ENCODE data around the gene ELN. TPM values are rescaled to one million over a fixed set of nuclear protein-coding genes. Genes with fewer than 3 reads are reported as not detected.

Gene ELN
- polyA plus RNA-seq, 1 donor = 54.4 TPM

DNA sequence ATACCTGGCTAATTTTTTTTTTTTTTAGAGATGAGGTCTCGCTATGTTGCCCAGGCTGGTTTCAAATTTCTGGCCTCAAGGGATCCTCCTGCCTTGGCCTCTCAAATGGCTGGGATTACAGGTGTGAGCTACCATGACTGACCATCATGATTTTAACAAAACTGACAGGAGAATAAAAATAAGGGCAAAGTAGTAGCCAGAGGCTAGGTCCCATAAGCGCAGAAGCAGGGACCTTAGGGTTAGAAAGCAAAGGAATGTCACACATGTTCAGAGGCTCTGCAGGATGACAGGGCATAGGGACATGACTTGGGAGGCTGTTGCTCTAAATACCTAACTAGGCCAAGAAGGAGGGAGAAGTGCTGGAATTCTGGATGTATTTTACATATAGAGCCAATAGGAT, 50.5 kb downstream of the ELN start:
- Histone ChIP-seq H3K9me3 (ENCODE audit: control insufficient read depth, low read depth, low read length) (no peaks in the 10 kb centered on the region), H3K36me3 (ENCODE audit: control insufficient read depth, insufficient read depth, low read length) (no peaks in the 10 kb centered on the region), H3K27me3 (ENCODE audit: control insufficient read depth, insufficient read depth, low read length) (no peaks in the 10 kb centered on the region), H3K27ac (ENCODE audit: low read length) (no peak overlapping the region), H3K4me3 (ENCODE audit: low read length) (no peak overlapping the region), H3K4me1 (ENCODE audit: control insufficient read depth, insufficient read depth, low read length) (peaks cover 6% of the 10 kb centered on the region)
- DNase-seq = no peak
- WGBS (ENCODE audit: insufficient coverage, low lambda C conversion rate) = no CpG with 5 or more reads among the region's 2 CpGs

DNA sequence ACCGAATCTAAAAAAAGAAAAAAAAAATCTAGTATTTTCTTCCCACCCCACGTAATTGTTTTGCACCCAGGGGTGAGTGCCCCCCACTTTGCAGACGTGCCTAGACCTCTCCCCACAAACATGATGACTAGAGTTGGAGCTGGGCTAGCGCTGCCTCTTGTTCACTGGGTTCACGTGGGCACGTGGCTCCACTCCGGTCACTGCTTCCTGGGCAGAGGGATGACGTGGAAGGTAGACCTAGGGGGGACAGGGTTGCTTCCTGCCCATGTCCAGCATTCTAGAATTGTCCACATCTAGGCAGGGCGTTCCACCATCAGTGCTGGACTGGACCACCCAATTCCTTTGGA, 54.8 kb downstream of the ELN start:
- H3K36me3 ChIP-seq (ENCODE audit: control insufficient read depth, insufficient read depth, low read length) = peaks cover 2% of the 10 kb centered on the region
- H3K27ac ChIP-seq (ENCODE audit: low read length) = no peak overlapping the region
- no CpG with 5 or more reads among the region's 9 CpGs for WGBS (ENCODE audit: insufficient coverage, low lambda C conversion rate)
- no peak for DNase-seq
- peaks cover 14% of the 10 kb centered on the region for H3K4me1 ChIP-seq (ENCODE audit: control insufficient read depth, insufficient read depth, low read length)
- H3K27me3 ChIP-seq (ENCODE audit: control insufficient read depth, insufficient read depth, low read length) = no peaks in the 10 kb centered on the region
- no peak overlapping the region for H3K4me3 ChIP-seq (ENCODE audit: low read length)
- H3K9me3 ChIP-seq (ENCODE audit: control insufficient read depth, low read depth, low read length) = no peaks in the 10 kb centered on the region

DNA sequence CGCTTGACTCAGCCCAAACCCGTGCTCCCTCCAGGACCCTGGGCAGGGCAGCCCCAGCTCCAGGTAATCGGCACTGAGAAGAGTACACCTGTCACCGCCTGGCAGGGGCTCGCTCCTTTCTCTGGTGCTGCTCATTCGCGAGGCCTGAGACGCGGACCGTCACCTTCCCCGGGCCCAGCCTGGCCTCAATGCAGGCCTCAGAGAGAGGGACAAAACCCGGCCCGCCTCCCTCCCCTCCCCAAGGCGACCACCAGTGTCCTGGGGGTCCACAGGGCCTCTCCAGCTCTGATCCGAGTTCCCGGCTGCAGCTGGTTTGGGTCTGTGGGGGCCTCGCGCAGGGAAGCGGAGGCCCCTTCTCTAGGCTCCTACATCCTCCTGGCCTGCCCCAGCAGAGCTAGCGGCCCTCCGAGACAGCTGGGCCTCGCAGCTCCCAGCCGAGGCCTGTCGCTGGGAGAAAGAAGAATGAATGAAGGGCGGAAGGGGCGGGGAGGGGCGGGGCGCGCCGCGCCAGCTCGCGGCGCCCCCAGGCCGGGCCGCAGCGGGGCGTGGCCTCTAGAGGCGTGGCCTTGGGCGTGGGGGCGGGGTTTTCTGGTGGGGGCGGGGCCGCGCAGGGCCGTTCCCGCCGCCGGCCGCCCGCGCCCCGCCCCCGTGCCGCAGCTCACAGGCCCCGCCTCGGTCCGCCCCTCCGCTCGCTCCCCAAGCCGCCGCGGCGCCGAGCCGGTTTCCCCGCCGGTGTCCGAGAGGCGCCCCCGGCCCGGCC, 55.3 kb downstream of the ELN start, which contains the start of gene LIMK1:
Gene LIMK1 (plus strand): TSS at position 688 of the 760 bp plus-strand sequence. CDS start 187 bp downstream, outside the sequence.
- Histone ChIP-seq H3K27ac (ENCODE audit: low read length) (no peak within 1 kb of the TSS), H3K27me3 (ENCODE audit: control insufficient read depth, insufficient read depth, low read length) (no peaks in the 10 kb centered on the region), H3K36me3 (ENCODE audit: control insufficient read depth, insufficient read depth, low read length) (peaks cover 8% of the 10 kb centered on the region), H3K9me3 (ENCODE audit: control insufficient read depth, low read depth, low read length) (no peaks in the 10 kb centered on the region), H3K4me1 (ENCODE audit: control insufficient read depth, insufficient read depth, low read length) (peaks cover 14% of the 10 kb centered on the region), H3K4me3 (ENCODE audit: low read length) (peak within 1 kb of the TSS; percentile 44)
- peak; percentile 77 to 79 for DNase-seq
- WGBS (ENCODE audit: insufficient coverage, low lambda C conversion rate) = no CpG with 5 or more reads among the region's 71 CpGs

DNA sequence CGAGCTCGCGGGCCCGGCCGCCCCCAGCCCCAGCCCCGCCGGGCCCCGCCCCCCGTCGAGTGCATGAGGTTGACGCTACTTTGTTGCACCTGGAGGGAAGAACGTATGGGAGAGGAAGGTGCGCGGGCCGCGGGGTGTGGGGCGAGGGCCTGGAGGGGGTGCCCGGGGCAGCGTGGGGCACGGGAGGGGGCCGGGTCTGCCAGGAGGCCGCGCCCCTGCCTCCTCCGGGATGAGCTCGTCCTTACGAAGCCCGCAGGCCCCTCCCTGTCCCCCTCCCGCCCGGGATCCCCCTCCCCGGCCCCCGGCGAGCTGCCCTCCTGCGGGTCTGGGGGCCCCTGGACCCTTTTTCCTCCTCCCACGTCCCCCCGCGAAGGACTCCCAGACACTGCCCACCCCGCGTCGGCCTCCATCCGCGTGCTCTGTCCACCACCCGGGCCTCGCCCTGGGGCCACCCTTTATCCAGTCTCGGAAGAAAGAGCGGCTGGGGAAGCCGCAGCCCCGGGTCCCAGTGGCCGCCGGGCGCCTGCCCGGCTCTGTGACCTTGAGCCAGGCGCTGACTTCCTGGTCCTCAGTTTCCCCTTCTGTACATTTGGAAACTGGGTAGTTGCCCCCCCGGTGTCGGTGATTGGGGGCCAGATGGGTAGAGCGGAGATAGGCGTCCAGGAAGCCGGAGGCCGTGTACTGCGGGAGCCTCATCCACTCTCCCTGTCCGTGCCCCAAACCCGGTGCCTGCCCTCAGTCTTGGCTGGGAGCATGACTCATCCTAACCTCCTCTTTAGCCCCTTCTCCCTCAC, 56.2 kb downstream of the ELN start:
- Histone ChIP-seq H3K4me3 (ENCODE audit: low read length) (peak overlapping the region; percentile 44), H3K9me3 (ENCODE audit: control insufficient read depth, low read depth, low read length) (no peaks in the 10 kb centered on the region), H3K27me3 (ENCODE audit: control insufficient read depth, insufficient read depth, low read length) (no peaks in the 10 kb centered on the region), H3K4me1 (ENCODE audit: control insufficient read depth, insufficient read depth, low read length) (peaks cover 14% of the 10 kb centered on the region), H3K27ac (ENCODE audit: low read length) (no peak overlapping the region), H3K36me3 (ENCODE audit: control insufficient read depth, insufficient read depth, low read length) (peaks cover 8% of the 10 kb centered on the region)
- peak in 1 of 2 donors; percentile 47 for DNase-seq
- WGBS (ENCODE audit: insufficient coverage, low lambda C conversion rate) = no CpG with 5 or more reads among the region's 61 CpGs

DNA sequence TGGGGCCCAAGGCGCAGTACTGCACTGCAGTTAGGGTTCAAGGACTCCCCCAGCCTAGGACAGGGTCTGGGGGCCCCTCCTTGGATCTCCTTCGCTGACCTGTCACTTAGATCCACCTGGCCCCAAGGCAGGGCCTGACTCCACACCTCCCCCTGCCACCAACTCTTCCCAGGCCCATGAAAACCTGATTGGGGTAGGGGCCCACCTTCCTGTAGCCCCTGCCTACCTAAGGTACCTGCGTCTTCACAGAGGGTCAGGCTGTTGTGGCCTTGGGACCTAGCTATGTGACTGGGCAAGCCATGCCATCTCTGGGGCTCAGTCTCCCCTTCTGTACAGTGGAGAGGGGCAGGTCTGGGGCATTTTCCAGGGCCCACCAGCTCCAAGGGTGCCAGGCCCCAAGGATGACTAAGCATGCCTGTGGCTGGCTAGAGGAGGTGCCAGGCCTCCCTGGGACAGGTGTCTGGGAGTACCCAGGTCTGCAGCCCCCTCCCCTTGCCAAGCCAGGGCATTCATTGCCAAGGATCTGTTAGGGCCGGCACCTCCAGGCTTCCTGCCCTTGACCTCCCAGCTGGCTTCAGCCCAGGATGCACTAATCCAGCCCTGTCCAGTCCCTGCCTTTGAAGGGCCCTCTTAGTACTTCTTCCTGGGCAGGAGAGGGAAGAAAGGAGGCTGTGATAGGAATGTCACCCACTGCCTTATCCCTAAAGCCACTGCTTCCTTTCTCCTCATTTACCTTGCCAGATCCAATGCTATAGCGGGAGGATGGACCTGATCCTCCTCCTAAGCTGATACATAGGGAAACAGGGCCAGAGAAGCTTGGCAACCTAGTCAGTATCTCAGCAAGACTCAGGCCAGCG, 57.0 kb downstream of the ELN start:
- no peak for DNase-seq
- no peak overlapping the region for H3K27ac ChIP-seq (ENCODE audit: low read length)
- H3K4me1 ChIP-seq (ENCODE audit: control insufficient read depth, insufficient read depth, low read length) = peaks cover 14% of the 10 kb centered on the region
- no peaks in the 10 kb centered on the region for H3K9me3 ChIP-seq (ENCODE audit: control insufficient read depth, low read depth, low read length)
- no peaks in the 10 kb centered on the region for H3K27me3 ChIP-seq (ENCODE audit: control insufficient read depth, insufficient read depth, low read length)
- peak overlapping the region; percentile 44 for H3K4me3 ChIP-seq (ENCODE audit: low read length)
- WGBS (ENCODE audit: insufficient coverage, low lambda C conversion rate) = no CpG with 5 or more reads among the region's 6 CpGs
- peaks cover 8% of the 10 kb centered on the region for H3K36me3 ChIP-seq (ENCODE audit: control insufficient read depth, insufficient read depth, low read length)

DNA sequence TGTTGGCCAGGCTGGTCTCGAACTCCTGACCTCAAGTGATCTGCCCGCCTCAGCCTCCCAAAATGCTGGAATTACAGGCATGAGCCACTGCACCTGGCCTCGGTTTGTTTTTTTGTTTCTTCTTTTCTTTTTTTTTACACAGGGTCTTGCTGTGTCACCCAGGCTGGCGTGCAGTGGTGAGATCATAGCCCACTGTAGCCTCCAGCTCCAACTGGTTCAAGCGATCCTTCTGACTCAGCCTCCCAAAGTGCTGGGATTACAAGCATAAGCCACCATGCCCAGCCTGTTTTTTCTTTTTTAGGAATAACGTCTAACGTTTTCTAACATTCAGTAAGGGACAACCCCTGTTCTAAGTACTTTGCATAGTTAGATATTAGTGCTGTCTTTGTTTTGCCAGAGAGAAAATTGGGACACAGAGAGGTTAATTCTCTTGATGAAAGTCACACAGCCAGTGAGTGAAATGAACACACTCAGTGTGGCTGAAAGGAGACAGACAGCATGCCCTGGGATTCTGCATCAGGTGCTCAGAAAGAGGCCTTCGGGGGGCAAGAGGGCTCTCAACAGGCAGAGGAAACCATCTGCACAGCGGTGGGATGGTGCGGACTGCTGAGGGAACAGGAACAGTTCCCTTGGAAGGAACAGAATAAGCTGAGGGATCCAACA, 59.9 kb downstream of the ELN start:
- Histone ChIP-seq H3K36me3 (ENCODE audit: control insufficient read depth, insufficient read depth, low read length) (peaks cover 8% of the 10 kb centered on the region), H3K27ac (ENCODE audit: low read length) (no peak overlapping the region), H3K4me3 (ENCODE audit: low read length) (no peak overlapping the region), H3K4me1 (ENCODE audit: control insufficient read depth, insufficient read depth, low read length) (peaks cover 12% of the 10 kb centered on the region), H3K27me3 (ENCODE audit: control insufficient read depth, insufficient read depth, low read length) (no peaks in the 10 kb centered on the region), H3K9me3 (ENCODE audit: control insufficient read depth, low read depth, low read length) (no peaks in the 10 kb centered on the region)
- 100% methylated on average over 1 of the region's 10 CpGs for WGBS (ENCODE audit: insufficient coverage, low lambda C conversion rate)
- no peak for DNase-seq

DNA sequence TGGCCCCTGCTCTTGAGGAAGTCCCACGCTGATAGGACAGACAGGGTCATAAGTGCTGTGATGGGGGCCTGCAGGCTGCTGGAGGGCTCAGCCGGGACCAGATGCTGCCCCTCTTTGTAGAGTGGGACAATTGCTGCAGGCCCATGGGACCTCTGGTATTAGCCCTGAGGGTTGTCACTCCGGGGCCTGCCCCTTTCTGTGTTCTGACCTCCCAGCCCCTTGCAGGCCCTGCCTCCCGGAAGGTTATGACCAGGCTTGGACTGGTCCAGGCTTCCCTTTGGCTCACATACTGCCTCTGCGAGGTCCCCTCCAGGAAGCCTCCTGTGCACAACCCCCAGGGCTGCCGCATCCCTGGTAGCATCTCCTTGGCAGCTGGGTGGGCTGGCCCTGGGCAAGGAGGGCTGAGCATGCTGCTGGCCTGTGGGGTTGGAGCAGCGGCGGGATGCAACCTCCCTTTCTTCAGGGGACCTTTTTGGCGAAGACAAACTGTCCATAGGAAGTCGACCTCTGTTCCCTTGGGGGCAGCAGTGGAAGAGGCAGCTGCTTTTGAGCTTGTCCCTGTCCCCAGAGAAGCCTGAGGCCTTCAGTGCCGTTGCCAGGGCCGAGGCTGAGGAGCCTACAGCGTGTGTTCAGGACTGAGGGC, 64.5 kb downstream of the ELN start:
- Histone ChIP-seq H3K27ac (ENCODE audit: low read length) (no peak overlapping the region), H3K9me3 (ENCODE audit: control insufficient read depth, low read depth, low read length) (no peaks in the 10 kb centered on the region), H3K4me3 (ENCODE audit: low read length) (no peak overlapping the region), H3K4me1 (ENCODE audit: control insufficient read depth, insufficient read depth, low read length) (peaks cover 15% of the 10 kb centered on the region), H3K36me3 (ENCODE audit: control insufficient read depth, insufficient read depth, low read length) (peaks cover 13% of the 10 kb centered on the region), H3K27me3 (ENCODE audit: control insufficient read depth, insufficient read depth, low read length) (no peaks in the 10 kb centered on the region)
- WGBS (ENCODE audit: insufficient coverage, low lambda C conversion rate) = no CpG with 5 or more reads among the region's 13 CpGs
- DNase-seq = no peak

DNA sequence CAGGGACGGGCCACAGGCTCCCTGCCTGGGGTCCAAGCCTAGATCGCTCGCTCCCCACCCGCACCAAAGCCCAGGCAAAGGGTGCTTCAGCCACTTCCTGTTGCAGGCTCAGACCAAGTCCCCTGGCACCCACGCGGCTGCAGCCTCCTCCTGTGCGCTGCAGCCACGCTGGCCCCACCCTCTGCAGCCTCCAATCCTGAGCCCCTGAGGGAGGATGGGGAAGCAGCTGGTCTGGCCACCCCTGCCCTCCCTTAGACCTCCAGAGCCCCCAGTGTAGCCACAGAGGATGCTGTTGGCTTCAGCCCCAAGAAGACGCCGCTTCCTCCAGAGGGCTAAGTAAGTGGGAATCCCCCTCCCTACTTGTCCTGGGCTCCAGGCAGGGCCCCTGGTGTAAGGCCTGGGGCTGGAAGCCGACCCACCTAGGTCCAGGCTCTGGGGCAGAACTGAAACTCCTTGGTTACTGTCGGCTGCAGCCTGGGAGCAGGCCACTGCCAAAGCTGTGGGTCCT, 65.0 kb downstream of the ELN start:
- Histone ChIP-seq H3K27ac (ENCODE audit: low read length) (no peak overlapping the region), H3K27me3 (ENCODE audit: control insufficient read depth, insufficient read depth, low read length) (no peaks in the 10 kb centered on the region), H3K4me1 (ENCODE audit: control insufficient read depth, insufficient read depth, low read length) (peaks cover 15% of the 10 kb centered on the region), H3K4me3 (ENCODE audit: low read length) (no peak overlapping the region), H3K9me3 (ENCODE audit: control insufficient read depth, low read depth, low read length) (no peaks in the 10 kb centered on the region), H3K36me3 (ENCODE audit: control insufficient read depth, insufficient read depth, low read length) (peaks cover 13% of the 10 kb centered on the region)
- peak in 1 of 2 donors; percentile 15 for DNase-seq
- no CpG with 5 or more reads among the region's 12 CpGs for WGBS (ENCODE audit: insufficient coverage, low lambda C conversion rate)

DNA sequence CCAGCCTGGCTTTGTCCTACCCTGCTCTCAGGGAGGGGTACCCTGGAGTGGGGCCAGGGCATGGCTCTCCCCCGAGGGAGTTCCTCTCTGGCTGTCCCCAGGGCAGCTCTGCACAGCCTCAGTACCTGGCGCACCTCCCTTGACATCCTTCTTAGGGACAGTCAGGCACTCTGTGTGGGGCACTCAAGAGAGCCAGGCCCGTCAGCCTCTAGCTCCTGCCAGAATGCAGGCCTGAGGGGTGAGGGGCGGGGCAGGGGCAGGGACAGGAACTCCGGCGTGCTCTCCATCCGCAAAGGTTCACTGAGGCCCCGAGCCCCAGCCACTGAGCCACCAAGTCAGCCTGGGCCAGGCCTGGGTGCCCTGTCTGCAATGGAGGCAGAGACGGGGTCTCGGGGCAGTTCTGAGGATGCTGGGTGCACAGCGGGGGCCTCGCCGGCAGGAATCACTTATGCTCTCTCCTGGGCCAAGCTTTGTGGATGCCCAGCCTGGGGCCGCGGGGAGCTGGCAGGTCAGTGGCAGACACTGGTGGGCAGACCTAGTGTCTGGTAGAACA, 65.8 kb downstream of the ELN start:
- WGBS (ENCODE audit: insufficient coverage, low lambda C conversion rate) = no CpG with 5 or more reads among the region's 15 CpGs

More for the DNA sequence above, 65.8 kb downstream of the ELN start:
- peak overlapping the region; percentile 57 for H3K4me3 ChIP-seq (ENCODE audit: low read length)
- peaks cover 10% of the 10 kb centered on the region for H3K36me3 ChIP-seq (ENCODE audit: control insufficient read depth, insufficient read depth, low read length)
- peaks cover 15% of the 10 kb centered on the region for H3K4me1 ChIP-seq (ENCODE audit: control insufficient read depth, insufficient read depth, low read length)
- H3K27me3 ChIP-seq (ENCODE audit: control insufficient read depth, insufficient read depth, low read length) = no peaks in the 10 kb centered on the region
- DNase-seq = no peak
- H3K27ac ChIP-seq (ENCODE audit: low read length) = peak overlapping the region; percentile 28
- no peaks in the 10 kb centered on the region for H3K9me3 ChIP-seq (ENCODE audit: control insufficient read depth, low read depth, low read length)
